Inferior parietal cortex (tissue), 1 donor: Measurements from ENCODE around the gene TGM1.

ENCODE experiments used
- DNase-seq: peaks from one replicate; pipeline ENCODE4 v3.0.0-alpha.2; 2016; ENCODE audit errors: extremely low spot score

TGM1 gene

GRCh38 chr14:24262821-24263733 is at the start of gene TGM1:
Gene TGM1, minus strand, starts transcription at chr14:24263177. Its CDS starts 825 bp downstream, at chr14:24262352.
- DNase-seq: no peak

GRCh38 chr14:24311837-24312615 is 49.0 kb upstream of the TGM1 start:
- no peak for DNase-seq

- DNase-seq: no peak
These were observed 47.9 kb upstream of the TGM1 start, which contains the start of gene LTB4R for GRCh38 chr14:24310646-24311604. Gene LTB4R, plus strand, starts transcription at chr14:24311502. Its CDS starts 4,150 bp downstream, at chr14:24315652.

GRCh38 chr14:24310265-24310645 is 47.3 kb upstream of the TGM1 start:
- DNase-seq: no peak

- no peak for DNase-seq
These were observed 46.7 kb upstream of the TGM1 start, which contains the start of gene LTB4R2 for GRCh38 chr14:24309538-24310264. Gene LTB4R2, plus strand, starts transcription at chr14:24310140. Its CDS starts 525 bp downstream, at chr14:24310665.

- DNase-seq: no peak
These were observed 45.6 kb upstream of the TGM1 start for GRCh38 chr14:24308342-24309124.

- DNase-seq: peak; percentile 65
These were observed 44.8 kb upstream of the TGM1 start, which contains the start of gene CIDEB for GRCh38 chr14:24307575-24308341. Gene CIDEB, minus strand, starts transcription at chr14:24307977. Its CDS starts 119 bp downstream, at chr14:24307858.

- DNase-seq: no peak
These were observed 44.2 kb upstream of the TGM1 start for GRCh38 chr14:24307156-24307574.

GRCh38 chr14:24304019-24304387 is 41.0 kb upstream of the TGM1 start:
- no peak for DNase-seq

- no peak for DNase-seq
These were observed 37.5 kb upstream of the TGM1 start for GRCh38 chr14:24300326-24300980.

- peak; percentile 93 for DNase-seq
These were observed 36.5 kb upstream of the TGM1 start, which contains the start of the genes DHRS1 and NOP9 for GRCh38 chr14:24299255-24300191. Gene DHRS1, minus strand, starts transcription at chr14:24299780. Its CDS starts 674 bp downstream, at chr14:24299106. Gene NOP9, plus strand, starts transcription at chr14:24299850. Its CDS starts 105 bp downstream, at chr14:24299955.

- DNase-seq: no peak
These were observed 35.9 kb upstream of the TGM1 start for GRCh38 chr14:24298892-24299254.

GRCh38 chr14:24297190-24297964 is 34.4 kb upstream of the TGM1 start:
- DNase-seq: peak; percentile 39

- DNase-seq: peak; percentile 73
These were observed 33.6 kb upstream of the TGM1 start for GRCh38 chr14:24296341-24297157.

- no peak for DNase-seq
These were observed 30.5 kb upstream of the TGM1 start for GRCh38 chr14:24293525-24293924.
